Smooth muscle cell of the brain vasculature (primary cell): Measurements from ENCODE around the gene PPA2.
"Not testable (repeated sequence)": the region's sequence is repeated elsewhere in the genome, so short reads cannot be mapped to it uniquely, and the experiment has no call there.

Experiments
- DNase-seq: peaks from one replicate; pipeline ENCODE4 v3.0.0-alpha.2; 2012; ENCODE audit warnings: low read depth, low spot score

PPA2 gene

DNA sequence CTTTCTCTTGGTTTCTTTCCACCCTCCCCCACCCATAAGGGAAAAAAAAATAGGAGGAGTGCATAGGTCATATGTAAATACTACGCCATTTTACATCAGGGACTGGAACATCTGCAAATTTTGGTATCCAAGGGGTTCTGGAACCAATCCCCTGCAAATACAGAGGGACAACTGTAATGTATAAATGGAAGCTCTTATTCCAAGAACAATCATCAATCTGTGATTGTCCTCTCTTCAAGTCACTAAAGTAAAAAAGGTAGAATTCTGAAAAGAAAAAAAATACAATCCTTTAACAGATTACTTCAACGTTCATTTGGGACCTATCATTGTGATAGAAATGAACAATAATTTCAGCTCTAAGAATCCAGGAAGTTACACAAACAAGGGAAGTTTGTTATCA, 13.6 kb downstream of the PPA2 start:
- DNase-seq, result no peak

DNA sequence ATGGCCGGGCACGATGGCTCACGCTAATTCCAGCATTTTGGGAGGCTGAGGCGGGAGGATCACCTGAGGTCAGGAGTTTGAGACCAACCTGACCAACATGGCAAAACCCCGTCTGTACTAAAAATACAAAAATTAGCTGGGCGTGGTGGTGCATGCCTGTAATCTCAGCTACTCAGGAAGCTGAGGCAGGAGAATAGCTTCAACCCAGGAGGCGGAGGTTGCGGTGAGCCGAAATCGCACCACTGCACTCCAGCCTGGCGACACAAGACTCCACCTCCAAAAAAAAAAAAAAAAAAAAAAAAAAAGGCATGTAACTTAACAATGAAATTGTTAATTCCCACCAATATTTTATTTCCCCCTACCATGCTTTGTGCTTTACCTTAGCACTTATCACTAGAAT, 15.3 kb downstream of the PPA2 start:
- not testable (repeated sequence) for DNase-seq

DNA sequence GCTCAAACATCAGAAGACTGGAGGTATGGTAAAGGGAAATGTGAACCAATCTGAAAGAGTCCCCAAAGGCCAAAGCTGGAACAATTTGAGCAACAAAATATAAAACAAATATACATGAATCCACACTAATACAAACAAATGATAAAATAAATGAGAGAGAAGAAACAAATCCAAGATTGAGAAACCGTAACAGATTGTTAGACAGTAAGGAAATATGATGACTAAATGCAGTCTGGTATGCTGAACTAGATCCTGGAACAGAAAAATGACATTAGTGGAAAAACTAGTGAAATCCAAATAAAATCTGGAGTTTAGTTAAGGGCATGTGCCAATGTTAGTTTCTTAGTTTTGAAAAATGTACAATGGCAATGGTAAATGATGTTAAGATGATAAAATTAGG, 15.9 kb downstream of the PPA2 start:
- no peak for DNase-seq

DNA sequence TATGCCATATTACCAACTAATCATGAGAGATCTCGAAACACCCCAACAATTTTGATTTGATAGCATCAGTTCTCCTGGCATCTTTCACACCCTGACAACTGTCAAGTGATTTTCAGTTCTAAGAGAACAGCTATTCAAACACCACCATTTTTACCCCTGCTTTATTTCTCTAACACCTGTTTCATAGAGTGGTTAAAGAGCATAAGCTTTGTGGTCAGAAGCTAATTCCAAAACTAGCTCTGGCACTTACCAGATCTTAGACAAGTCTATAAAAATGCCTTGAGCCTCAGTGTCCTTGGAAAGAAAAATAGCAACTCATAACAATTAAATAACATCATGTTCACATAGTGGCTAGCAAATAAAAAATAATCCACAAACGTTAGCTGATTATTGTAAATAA, 17.9 kb downstream of the PPA2 start:
- DNase-seq, result no peak

DNA sequence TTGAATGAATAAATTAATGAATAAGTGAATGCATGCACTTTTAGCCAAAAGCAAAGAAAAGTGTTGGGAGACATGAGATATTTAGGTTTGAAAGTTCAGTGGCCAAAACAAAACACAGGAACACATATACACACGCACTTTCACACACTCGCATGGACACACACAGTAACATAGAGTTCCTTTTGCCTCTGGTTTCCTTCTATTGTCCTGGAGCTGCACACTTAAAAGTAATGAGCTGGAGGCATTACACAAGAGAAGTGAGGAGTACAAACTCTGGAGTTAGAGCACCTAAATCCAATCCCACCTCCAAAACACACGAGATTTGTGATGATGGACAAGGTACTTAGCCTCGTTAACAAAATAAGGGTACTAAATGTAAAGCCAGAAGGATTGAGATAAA, 18.7 kb downstream of the PPA2 start:
- no peak for DNase-seq

DNA sequence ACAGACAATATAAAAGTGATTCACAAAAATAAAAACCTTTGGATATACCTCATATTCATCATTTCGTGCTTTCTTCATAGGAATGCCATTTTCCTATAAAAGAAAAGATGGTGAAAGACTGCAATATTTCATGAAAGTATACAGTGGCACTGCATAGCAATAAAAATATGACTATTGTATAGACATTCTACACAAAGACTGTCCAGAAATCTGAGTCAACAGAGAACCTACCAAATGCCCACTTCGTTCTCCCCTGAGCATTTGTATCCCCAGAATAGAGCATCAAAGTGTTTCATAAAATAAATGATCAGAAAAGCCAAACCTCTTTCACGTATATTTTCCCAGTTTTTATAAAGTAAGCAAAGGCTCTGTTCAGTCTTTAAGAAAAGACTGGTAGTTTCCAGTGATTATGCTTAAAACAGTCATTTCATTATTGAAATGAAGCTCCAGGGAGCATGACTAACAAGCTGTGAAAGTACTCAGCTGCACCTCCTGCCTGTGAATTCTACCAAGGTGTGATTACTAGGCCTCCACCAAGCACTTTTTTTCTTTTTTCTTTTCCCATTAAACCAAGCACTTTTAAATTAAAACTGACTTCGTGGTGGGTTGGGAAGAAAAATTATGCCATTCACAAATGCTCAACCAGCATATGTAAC, 20.2 kb downstream of the PPA2 start:
- no peak for DNase-seq

DNA sequence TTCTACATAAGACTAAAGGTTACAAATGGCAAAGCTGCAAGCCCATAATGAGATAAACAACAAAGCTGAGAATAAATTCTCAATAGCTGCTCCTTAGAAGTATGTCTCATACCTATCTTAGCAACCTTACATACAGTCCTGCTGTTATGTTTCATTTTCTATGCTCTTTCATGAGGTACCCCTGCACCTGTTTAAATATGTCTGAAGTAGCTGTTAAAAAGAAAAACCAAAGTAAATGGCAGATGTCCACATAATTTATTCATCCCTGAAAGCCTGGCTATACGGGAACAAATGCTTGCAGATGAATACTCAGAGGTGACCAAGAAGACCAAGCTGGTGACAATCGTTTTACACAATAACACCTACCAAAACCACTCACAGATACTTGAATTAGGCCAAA, 22.5 kb downstream of the PPA2 start:
- no peak for DNase-seq

DNA sequence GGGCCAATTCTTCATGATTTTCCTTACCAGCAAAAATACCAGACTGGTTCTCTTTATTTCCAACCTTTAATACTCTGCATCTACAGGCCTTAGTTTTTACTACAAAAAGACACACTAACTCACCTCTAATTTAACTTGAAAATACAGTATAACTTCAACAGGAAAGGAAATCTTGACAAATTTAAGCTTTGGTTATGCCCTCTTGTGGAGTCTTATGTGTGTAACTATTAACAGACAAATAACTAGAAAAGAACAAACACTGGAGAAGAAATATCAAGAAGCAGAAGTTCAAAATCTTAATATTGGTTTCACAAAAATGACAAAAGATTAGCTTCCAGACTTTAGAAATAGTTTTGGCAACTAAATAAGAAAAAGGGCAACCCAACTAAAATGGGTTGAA, 33.0 kb downstream of the PPA2 start:
- no peak for DNase-seq

DNA sequence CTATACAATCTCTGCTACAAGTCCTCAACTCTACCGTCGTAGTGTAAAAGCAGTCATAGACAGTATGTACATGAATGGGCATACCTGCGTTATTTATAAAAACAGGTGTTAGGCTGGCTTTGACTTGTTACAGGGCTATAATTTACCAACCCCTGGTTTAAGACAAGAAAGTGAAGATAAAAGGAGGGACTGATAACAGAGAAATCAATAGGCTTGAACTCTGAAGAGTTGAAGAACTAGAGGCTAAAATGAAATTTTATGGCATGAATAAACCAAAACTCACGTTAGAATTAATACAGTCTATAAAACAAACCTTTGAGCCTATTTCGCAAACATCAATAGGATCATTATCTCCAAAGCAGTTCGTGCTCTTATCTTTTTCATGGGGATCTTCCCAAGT, 36.2 kb downstream of the PPA2 start:
- DNase-seq, result no peak

DNA sequence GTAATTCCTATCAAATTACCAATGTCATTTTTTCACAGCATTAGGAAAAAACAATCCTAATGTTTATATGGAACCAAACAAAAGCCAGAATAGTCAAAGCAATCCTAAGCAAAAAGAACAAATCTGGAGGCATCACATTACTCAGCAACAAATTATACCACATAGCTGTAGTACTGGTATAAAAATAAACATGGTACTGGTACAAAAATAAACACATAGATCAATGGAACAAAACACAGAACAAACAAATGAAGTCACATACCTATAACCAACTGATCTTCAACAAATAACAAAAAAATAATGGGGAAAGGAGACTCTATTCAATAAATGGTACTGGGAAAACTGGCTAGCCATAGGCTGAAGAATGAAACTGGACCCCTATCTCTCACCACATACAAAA, 37.4 kb downstream of the PPA2 start:
- no peak for DNase-seq

DNA sequence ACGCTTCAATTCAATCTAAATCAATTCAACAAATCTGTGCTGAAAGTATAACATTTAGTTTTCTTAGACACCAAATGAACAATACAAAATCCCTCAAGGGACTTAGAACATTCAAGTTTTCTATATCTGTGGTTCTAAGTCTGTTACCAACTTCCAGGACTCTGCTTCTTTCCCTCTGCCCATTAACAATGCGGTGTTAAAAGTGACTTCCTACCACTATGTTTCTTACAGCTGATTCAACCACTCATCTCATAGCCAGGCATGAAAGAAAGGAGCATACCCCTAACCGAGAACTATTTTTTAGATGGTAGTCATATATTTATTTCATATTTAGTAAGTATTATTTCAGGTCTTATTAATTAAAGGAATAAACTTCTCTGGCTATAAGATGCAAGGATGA, 38.9 kb downstream of the PPA2 start:
- DNase-seq, result no peak

DNA sequence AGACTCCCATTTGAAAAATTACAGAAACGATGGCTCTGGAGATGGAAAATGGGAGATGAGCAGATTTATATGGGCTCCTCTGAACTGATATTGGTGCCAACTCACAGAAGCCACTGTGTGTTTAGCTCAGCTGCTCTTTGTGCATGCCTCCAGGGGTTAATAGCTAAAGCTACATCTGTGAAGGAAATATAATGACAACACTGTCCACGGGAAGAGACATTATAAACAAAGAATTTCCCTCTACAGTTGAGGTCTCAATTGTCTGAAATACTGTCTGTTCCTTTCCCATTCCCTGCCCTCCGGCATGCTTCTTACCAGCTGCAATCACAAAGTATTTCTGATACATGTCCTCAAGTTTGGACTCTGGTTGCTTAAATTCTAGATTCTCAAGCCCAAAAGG, 40.4 kb downstream of the PPA2 start:
- DNase-seq, result no peak

DNA sequence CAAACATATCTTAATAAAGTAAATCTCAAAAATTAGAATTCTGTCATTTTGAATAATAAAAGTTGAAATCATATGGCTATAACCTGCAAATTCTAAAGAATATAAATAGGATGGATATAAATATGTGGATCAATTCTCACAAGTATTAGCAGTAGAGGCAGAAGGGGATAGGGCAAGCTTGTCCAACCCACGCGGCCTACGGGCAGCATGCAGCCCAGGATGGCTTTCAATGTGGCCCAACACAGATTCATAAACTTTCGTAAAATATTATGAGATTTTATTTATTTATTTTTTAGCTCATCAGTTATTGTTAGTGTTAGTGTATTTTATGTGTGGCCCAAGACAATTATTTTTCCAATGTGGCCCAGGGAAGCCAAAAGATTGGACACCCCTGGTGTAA, 41.4 kb downstream of the PPA2 start:
- no peak for DNase-seq

DNA sequence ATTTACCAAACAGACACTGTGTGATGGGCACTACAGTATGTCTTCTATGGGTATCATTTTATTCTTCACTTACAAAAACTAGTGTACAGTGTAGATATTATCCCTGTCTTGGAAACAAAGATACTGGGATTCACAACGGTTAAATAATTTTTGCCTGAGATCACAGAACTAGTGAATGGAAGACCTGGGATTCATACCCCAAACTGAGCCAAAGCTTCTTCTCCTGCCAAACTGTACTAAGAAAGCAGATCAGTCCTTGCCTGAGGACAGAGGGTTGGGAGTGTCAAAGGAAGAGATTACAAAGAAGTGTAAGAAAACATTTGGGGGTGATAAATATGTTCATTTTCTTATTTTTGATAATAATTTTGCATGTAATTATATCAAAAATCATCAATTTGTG, 43.1 kb downstream of the PPA2 start:
- DNase-seq, result no peak

DNA sequence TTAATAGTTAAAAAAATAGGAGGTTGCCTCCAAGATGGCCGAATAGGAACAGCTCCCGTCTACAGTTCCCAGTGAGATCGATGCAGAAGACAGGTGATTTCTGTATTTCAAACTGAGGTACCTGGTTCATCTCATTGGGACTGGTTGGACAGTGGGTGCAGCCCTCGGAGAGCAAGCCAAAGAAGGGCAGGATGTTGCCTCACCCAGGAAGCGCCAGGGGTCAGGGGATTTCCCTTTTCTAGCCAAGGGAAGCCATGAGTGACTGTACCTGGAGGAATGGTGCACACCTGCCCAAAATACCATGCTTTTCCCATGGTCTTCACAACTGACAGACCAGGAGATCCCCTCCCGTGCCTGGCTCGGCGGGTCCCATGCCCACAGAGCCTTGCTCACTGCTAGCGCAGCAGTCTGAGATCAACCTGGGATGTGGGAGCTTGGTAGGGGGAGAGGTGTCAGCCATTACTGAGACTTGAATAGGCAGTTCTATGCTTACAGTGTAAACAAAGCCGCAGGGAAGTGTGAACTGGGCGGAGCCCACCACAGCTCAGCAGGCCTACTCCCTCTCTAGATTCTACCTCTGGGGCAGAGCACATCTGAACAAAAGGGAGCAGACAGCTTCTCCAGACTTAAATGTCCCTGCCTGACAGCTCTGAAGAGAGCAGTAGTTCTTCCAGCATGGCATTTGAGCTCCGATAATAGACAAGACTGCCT, 47.5 kb downstream of the PPA2 start:
- DNase-seq, result no peak

DNA sequence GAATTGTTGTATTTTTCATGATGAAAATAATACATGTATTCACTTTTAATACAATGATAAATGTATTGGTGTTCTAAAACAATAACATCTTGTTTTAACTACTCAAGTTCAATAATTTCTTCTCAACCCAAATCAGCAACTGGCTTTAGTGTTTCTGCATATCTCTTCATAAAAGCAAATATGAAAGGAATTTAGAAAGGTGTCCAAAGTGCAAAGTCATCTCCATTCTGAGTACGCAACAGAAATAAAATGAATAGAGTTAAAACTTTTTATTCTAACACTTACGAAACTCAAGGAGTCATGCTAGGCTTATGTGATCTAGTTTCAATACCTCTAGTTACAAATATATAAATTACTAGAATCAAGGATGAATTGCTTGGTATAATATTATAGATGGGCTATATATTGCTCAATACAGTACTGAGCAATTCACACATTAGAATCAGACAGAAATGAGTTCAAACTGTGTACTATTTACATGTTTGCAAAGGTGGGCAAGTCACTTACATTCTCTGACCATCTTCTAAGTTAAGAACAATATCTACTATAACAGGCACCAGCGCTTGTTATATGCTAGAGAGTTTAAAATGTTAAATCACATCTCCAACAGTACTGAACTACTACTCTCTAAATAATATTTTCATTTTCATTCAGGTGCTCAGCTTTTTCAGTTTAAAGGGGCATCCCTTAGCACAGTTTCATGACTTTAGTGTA, 51.5 kb downstream of the PPA2 start:
- no peak for DNase-seq

DNA sequence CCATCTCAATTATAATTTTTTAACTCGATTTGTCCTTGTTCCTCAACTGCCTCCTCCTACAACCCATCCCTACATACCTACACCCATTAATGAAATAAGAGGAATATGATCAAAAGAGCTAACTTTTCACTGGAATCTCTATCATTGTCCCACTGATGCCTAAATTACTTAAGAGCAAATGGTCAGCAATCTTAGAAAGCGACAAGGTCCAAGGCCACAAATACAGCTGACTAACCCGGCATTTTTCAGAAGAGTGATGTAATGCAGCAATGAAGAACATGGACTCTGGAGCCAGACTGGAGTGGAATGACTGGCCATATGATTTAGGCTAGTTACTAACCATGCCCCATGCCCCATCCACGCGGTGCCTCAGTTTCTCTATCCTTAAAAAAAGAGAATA, 56.2 kb downstream of the PPA2 start:
- DNase-seq, result no peak

DNA sequence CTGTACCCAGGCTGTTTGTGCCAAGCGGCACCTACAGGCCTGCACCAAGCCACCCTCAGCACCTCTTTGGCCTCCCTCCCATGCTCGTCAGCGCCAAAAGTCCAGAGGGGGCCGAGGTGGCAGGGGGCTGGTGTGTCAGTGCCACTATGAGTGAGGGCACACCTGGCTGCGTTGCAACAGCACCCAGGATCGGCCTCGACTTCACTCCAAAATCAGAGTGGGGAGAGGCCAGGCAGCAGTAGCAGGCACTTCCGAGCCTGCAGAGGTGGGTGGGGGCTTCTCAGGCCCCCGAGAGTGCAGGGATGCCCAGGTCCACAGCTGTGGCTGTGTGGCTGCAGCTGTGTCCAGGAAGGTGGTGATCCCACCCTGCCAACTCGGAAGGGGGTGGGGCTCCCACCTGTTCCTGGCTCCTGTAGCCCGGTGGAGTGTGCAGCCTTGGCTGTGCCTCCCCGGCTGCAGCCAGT, 58.5 kb downstream of the PPA2 start:
- DNase-seq, result no peak

DNA sequence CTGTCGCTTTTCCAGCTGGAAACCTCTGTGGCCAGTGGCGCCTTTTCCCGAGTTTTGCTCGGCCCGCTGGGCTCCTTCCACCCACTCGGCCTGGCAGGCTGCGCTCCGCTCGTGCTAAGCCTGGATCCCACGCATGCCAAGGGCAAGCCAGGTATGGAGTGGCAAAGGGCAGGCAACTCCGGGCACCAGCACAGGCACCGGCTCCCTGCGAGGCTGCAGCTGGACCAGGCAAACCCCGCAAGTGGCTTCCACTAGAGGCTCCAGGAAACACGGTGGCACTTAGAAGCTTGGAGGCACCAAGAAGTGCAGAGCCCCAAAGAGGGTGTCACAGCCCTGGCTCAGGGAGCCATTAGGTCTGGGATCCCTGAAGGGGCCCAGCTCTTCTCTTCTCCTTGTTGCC, 59.5 kb downstream of the PPA2 start:
- no peak for DNase-seq

DNA sequence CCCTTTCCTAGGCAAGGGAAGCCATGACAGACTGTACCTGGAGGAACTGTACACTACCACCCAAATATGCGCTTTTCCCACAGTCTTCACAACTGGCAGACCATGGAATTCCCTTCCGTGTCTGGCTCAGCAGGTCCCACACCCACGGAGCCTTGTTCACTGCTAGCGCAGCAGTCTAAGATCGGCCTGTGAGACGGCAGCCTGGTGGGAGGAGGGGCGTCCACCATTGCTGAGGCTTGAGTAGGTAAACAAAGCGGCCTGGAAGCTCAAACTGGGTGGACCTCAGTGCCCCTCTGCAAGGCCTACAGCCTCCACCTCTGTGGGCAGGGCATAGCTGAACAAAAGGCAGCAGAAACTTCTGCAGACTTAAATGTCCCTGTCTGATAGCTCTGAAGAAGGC, 64.7 kb downstream of the PPA2 start:
- DNase-seq, result not testable (repeated sequence)

DNA sequence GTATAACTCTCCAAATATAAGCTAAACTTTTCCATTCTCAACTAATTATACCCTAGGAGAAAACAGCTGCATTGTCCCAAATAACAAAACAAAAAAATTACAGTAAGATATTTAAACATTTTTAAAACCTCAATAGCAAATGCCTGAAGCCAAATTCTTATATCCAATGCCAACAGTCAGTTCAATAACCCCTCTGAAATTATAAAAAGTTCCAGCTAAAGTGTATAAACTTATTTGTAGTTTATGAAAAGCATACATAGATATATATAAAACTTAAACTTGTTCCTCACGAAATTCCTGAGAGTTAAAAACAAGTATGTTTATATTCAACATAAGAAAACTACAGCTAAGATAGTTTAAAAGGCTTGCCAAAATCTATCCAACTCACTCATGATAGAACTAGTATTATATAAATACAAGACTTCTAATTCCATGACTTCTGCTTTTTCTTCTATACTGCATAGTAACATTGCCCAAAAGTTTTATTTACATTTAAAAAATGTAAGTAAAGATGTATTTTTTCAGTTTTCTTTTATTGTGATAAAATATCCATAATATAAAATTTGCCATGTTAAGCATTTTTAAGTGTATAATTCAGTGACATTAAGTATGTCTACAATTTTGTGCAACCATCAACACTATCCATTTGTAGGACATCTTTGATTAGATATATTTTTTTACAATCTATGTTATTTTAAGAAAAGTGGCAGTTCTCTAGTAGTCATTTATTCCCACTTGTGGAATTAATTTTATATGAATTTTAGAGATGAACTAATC, 72.8 kb downstream of the PPA2 start:
- no peak for DNase-seq

DNA sequence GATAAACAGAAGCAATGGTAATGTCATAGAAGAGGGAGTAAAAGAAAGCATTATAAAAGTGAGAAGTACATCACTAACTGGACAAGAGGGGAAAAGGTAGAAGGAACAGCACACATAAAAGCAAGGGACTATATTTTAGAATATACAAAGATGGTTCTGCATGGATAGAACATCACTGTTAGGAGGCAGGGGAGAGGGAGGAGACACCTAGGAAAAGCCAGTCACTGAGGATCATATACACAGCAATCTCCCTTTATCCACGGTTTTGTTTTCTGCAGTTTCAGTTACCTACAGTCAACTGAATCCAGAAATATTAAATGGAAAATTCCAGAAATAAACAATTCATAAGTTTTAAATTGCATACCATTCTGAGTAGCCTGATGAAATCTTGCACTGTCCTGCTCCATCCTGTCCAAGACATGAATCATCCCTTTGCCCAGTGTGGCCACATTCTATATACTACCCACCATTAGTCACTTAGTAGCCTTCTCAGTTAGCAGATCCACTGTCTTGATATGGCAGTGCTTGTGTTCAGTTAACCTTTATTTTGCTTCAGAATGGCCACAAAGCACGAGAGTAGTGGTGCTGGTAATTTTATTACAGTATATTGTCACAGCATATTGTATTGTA, 74.2 kb downstream of the PPA2 start:
- no peak for DNase-seq
